Hematopoietic multipotent progenitor cell treated with erythropoietin and hydrocortisone succinate and interleukin-3 and kit ligand, for 8 days (in vitro differentiated cells): ENCODE data around the gene IFT20.
"Not testable (repeated sequence)": the region's sequence is repeated elsewhere in the genome, so short reads cannot be mapped to it uniquely, and the experiment has no call there.

Experiments
- DNase-seq: peaks from one replicate; pipeline ENCODE4 v3.0.0-alpha.2; 2015

Gene IFT20

DNA sequence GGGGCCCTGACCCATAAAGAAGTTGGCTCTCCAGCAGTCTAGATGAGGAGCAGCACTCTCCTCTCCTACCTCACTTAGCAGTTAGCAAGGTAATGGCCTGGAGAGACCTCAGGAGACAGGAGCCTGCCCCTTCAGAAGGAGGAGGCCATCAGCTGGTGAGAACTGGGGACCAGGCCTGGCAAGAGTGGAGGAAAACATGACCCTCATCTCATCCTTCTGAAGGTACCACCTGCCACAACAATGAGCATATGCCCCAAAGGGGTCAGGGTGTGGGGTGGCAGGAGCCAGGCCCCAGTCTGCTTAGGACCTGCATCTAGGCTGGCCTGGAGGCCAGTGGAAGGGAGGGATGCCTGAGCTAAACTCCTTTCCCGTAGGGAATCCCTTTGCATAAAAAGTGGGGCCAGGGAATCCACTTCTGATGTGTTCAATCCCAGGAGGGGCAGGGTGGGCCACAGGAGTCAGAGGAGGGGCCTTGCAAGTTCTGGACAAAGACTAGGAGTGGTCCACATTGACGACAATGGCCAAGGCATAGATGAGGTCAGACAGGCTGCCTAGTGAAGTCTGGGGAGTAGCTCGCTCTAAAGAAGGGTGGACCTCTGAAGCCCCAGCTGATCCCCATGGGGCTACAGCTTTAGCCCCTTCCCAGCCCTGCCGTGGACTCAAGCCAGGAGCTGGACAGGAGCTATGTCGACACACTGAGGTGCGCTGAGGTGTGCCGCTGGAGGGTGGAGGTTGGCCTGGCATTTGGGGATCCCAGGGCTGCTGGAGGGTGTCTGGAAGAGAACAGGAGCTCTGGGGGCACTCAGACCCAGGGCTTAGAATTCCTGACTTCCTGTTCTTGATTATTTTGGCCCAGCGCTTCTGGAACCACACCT is 28.7 kb upstream of the IFT20 start:
- DNase-seq = no peak

DNA sequence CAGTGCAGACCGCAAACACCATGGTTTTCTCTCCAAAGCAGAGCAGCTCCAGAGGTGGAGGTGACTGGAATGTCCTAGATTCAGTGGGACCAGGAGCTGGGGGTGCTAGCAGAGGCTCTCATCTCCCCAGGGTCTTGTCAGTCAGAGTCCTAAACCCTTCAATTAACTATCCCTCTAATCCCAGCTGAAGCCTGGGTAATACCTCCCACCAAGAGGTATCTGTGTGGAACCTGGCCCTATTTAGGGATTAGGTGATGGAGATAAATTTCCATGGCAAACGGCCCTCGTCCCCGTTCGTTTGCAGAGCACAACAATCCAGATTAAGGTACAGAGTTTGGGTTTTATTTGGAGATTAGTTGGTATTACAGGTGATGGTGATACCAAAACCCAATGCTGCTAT is 27.9 kb upstream of the IFT20 start:
- DNase-seq = no peak

DNA sequence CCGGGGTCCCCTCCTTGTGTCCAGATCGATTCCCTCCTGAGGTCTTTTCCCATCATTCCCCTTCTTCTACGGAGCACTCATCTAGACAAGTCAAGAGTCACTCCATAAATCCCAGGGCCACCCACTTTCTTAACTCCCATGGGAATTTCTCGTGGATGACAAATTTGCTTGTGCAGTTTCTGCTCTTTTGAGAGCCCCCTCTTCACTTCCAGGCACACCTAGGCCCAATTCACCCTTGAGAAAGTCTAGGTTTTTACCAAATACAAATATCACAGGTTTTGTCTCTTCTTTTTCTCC is 22.6 kb upstream of the IFT20 start:
- DNase-seq = no peak

DNA sequence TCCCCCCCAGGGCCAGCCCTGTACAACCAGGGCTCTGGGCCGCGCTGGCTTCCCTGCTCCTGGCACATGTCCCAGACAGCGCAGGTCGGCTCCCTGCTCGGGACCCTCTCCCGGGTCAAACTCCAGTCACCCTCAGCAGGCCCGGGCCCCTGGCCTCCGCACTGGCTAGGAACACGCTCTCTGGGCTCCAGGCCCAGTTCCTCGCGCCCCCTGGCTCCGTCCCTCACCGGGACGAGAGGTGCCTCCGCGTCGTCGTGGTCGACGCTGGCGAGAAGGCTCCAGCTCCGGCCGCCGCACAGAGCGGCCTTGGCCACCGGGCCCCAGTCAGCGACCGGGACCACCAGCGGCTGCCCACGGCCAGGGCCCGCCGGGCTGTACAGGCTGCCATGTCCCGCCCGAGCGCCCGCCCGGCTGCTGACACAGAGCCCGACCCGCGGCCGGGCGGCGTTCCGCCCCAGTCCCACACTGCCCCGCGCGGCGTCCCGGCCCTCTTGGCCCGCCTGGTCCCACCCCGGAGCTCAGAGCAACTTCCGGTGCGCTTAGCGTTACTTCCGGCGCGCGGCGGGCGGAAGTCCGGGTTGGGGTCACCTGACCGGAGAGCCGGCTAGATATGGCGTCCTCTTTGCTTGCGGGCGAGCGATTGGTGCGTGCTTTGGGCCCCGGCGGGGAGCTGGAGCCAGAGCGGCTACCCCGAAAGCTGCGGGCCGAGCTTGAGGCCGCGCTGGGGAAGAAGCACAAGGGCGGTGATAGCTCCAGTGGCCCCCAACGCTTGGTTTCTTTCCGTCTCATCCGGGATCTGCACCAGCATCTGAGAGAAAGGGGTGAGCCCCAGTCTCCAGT is 22.0 kb upstream of the IFT20 start, which contains the start of gene POLDIP2:
TSS of gene POLDIP2 (minus strand) at position 467 of the 840 bp plus-strand sequence. CDS start at position 388, 79 bp downstream.
- peak; percentile 94 for DNase-seq

DNA sequence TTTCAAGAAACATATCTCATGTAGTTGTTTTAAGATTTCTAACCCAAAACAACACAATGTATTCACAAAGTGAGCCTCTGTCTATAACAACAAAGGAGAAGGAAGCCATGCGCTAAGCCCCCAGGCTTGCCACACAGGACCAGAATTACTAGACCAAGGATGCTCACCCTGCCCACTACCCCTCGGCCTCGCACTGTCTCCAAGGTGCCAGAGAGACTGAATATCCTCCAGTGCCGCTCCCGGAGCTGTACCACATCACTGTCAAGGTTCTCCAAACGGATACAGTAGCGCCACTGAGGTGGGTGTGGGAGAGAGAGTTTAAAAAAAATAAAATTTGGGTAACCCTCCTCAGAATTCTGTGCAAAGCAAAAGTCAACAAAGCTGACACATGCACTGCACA is 15.0 kb upstream of the IFT20 start:
- DNase-seq = no peak

DNA sequence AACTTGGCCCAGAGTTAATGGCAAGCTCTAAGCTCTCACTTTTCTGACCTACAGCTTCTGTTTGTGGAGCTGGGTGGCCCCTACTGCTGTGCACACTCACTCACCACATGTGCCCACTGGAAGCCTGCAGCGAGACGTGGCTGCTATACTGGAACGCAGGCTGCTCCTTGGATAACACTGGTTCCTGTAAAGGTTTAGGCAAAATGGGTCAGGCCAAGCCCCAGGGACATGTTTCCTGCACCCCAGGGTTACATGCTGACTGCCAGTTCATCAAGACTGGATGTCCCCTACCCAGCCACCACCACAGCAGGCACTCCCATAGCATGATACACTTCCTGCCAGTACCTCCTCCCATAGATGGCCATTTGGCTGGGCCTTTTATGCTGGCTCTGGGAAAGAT is 13.7 kb upstream of the IFT20 start:
- no peak for DNase-seq

DNA sequence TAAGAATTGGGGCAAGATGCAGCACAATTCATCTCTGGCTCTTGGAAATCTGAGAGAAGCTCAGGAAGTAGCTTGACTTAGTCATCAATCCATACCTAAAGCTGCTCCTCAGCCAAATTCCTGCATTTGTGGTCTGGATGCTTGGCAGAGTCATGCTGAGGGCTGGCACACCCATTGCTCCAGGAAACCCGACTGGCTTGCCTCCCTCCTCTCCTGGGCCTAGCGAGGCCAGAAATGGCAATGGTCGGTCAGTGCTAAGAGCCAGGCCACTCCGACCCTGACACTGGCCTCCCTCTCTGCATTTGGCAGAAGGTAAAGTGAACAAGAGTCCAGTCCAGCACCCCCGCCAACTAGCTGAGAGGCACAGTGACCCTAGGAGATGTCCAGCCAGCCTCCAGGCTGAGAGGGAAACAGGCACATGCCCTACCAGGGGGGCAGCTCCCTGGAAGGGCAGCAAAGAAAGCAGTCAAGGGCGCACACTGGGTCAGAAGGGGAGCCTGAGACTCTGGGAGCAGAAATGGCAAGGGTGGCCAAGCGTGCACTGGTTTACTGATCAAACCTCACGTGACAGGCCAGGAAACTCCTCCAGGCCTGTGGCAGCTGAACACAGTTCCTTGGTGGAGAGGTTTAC is 12.1 kb upstream of the IFT20 start:
- no peak for DNase-seq

DNA sequence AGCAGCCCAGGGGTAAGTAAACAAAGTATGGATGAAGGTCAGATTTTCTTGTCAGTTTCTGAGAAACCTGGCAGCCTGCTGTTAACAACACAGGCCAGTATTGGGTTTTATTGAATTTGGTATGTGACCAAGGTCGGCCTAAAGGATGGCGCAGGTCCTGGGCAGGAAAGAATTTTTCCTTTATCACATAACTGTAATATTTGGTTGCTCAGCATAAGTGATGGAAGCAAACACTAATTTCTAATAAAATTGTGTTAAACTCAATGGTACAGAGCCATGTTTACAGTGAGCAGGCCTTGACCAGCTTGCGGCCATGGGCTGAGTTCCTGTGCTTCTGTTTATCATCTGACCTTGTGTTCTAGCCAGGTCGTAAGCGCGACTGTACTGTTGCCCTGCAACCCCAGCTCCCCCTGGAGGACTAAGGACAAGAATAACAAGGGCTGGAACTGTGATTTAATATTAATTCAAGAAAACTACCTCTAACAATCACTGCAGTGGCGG is 11.5 kb upstream of the IFT20 start:
- DNase-seq = no peak

DNA sequence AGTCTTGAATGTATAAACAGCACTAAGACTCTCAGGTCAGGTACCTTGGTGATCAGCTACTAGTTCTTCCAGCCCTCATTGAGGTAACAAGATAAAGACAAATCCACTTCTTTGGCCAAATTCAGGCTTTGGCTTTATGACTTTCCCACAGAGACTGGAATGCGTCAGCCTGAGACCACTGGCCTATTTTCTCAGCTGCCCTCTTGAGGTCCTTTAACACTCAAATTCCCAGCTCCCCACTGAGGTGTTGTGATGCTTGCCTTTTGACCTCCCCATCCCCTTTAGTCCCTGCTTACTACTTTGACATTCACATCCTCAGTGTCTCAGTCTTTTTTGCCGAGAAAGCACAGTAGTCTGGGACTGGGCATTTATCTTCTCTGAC is 10.9 kb upstream of the IFT20 start:
- no peak for DNase-seq

DNA sequence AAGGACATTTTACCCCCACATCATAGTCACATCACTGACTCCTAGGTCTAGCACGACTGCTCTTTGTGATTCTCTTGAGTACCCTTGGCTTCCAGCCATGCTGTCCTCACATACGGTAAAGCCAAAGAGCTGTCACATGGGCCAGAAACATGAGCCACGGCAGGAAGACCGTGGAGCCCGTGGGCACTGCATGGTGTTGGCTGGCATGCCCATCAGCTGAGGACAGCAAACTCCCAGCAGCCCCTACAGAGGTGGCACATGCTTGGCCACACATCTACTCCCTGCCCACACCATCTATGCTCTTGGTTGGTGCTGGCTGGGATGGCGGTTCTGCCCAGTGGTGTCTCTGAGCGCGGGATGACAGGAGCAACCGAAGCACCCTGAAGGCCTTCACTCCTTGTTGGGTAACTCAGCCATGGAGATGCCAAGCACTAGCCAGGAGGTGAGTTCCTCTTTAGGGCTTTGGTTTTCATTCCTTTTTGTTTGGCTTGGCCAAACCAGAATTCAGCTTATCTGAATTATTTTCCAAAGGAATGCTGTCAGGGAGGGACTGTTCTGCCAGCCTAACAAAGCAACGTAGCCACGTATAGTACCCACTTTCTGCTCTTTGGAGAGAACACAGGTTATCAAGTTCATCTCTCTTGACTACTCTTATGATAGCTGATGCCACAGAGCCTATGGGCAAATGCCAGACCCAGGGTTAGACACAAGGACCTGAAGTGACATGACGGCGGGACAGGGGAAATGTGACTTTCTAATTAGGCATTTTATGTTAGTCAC is 10.3 kb upstream of the IFT20 start:
- DNase-seq = no peak

DNA sequence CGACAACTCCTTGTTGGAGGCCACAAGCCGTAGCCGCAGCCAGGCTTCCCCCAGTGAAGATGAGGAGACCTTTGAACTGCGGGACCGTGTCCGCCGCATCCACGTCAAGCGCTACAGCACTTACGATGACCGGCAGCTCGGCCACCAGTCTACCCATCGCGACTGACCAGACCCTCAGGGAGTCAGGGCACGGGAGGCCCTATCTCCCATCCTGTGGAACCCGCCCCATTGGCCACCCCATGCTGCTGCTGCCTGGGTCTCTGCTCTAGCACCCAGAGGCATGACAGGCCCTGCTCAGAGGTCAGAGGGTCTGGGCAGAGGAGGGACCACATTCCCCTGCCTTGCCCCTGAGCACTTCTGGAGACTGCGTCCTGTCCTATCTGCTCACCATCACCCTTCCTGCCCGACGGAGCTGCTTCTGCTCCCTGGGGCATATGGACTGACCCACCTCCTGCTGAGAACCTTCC is 9.2 kb upstream of the IFT20 start:
- no peak for DNase-seq

DNA sequence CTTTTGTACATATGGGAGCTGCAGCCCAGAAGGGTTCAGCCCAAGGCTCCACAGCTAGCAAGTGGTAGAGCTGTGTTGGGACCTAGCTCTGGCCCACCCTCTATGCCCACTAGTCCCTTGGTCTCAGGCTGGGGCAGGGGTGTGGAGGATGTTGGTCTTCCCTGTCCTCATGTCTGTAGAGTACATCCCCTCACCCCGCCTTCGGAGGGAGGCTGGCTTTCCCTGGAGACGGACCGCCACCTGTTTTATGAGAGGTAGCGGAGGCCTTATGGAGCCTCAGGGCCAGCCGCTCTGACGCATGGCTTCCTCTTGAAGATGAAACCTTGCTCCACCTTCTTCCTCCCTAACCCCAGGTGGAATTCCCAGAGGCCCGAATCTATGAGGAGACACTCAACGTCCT is 8.7 kb upstream of the IFT20 start:
- DNase-seq = no peak

DNA sequence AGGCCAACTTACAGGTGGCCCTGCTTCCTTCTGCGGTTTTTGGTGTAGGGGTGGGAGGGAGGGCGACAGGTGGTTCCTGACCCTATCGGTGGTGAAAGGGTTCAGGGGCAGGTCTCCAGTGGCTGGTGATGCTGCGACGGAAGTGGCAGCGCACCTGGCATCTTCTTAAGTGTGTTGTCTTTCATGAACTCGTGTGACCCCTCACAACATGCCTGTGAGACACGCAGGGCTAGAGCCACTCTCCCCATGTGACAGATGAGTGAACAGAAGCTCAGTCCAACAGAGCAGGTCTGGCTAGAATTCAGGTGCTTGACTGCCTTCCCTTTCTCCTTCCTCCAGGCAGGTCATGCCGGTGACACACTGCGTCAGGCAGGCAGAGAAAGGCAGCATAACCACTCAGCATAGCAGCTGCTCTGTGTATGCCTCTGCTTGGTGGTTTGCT is 8.2 kb upstream of the IFT20 start:
- DNase-seq = no peak

DNA sequence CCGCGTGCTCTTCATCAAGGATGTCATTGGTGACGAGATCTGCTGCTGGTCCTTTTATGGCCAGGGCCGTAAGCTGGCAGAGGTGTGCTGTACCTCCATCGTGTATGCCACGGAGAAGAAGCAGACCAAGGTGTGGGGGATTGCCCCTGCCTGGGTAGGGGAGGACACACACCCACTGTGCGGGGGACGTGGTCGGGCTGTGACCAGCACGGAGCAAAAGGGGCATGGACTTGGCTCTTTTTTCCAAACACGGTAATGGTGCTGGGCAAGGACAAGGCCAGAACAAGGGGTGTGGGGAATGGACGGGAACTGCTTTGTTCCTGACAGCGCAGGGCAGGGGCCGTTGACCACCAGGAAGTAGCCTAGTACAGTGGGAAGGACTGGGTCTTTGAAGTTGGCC is 7.0 kb upstream of the IFT20 start:
- no peak for DNase-seq

DNA sequence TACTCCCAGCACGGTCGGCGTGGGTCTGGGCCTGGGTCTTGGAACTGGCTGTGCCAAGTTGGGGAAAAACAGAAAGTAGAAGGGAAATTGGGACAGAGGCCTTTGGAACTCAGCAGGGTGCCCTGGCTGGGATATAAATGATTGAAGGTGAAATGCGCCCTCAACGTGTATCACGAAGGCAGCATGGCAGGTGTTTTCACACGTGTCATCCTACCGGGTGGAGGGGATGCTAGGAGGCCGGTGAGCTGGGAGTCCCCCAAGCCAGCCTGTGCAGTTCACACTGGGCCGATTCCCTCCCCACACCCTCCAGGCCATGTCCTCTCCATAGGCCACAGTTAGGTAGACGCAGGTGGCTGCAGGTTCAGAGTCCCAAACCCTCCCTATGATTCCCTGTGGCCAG is 6.2 kb upstream of the IFT20 start:
- no peak for DNase-seq

DNA sequence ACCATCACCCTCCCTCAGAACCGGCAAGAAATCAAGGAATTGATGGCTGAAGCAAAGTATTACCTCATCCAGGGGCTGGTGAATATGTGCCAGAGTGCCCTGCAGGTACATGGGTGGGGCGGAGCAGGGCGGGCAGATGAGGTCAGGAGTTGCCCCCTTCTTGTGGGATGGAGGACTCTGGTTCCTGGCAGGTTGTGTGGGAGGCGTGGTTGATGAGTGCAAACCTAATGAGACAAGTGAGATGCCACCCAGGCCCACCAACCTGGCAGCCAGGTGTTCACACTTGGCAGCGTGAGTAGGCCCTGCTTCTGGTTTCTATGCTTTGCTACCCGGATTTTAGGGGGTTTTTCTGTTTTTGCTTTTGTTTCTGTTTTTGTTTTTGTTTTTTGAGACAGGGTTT is 5.1 kb upstream of the IFT20 start:
- no peak for DNase-seq

DNA sequence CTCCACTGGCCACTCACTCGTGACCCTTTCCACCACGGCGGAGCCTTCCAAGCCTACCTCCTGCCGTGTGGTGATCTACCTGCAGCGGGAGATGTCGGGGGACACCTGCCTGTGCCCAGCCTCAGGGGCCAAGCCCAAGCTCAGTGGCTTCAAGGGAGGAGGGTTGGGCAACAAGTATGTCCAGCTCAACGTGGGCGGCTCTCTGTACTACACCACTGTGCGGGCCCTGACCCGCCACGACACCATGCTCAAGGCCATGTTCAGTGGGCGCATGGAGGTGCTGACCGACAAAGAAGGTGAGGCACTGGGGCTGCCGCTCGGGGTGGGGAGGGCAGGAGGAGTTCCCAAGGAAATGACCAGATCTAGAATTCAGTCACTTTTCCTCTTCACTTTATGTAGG is 4.2 kb upstream of the IFT20 start:
- DNase-seq = no peak

DNA sequence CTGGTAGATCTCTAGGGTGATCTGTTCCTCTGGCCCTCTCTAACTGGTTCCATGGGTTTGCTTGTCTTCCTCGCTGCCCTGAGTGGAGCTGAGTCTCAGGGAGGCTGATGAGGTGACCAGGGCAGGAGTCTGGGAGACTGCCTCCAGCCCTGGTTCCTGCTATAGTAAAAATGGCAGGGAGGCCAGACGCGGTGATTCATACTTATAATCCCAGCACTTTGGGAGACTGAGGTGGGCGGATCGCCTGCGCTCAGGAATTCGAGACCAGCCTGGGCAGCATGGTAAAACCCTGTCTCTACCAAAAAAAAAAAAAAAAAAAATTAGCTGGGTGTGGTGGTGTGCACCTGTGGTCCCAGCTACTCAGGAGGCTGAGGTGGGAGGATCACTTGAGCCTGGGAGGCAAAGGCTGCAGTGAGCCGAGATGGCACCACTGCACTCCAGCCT is 3.5 kb upstream of the IFT20 start:
- DNase-seq = not testable (repeated sequence)

DNA sequence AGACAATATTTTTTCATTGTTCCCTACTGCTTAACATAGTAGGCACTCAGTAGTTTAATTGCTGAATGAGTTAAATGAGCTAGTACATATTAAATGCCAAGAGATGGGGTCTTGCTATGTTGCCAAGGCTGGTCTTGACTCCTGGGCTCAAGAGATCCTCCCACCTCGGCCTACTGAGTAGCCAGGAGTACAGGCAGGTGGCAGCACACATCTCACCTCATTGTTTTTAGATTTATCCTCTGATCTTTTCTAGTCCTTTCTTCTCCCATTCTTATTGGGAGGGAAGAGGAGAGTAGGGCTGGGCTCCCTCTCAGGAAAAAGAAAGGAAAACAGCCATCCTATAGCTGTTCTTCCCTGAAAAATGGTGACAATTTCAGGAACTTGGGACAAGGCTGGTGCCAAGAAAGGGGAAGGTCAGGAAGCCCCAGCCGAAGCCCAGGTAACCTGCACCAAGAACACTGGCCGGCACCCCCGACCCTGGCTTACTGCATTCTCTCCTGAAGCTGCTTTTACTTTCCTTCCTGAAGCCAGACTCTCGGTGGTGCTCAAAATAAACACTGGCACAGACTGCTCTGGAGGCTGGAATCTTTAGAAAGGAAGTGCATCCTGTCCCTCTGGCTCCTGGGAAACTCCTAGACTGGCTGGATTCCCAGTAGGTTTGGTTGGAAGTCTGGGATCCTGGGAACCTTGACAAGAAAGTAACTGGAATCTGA is 2.9 kb upstream of the IFT20 start:
- no peak for DNase-seq

DNA sequence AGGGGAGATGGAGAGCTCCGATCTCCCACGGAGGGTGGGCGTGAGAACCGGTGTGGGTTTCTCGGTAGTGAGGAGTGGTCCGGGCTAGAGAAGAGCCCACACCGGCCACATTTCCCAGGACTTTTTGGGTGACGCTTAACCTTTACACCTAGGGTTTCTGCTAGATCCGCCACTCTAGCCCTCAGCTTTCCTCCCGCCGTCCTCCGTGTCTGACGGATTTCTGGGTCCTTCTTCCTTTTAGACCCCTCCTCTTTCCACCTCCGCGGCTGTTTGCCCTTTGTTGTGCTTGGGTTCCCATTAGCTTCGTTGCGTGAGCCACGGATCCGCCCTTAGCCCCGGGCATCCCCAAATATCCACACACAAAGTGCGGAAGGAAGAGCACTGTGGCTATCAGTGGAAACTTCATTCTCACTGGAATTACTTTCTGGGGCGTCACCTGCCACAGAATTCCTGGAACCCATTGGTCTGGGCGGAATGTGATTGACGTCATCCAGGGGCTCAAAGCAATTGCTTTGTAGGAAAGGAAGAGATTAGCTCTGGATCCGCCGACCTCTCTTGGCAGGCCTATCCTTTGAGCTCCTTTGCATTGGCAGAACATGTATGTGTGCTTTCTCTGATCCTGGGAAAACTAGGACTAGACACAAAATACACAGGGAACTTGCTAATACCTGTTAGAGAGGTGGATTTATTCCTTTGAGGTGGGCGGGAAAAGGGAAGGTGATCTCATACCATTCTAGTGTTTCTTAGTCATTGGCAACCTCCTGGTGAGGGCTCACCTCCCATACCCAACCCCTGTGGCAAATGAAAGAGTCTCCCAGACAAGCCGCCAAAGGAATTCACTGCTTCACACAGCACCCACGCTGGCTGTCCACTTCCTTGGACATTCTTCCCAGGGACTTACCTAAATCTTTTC is 943 bp upstream of the IFT20 start:
- peak; percentile 59 for DNase-seq
